Measurements from ENCODE around the gene WWOX. TPM values are rescaled to one million over a fixed set of nuclear protein-coding genes. Genes with fewer than 3 reads are reported as not detected.

Gene WWOX
- total and polyA plus RNA-seq, 2 donors (not counting 3 experiments of a cell fraction or from before 2014, with no cell fraction given): 6.2 to 12.5 TPM

DNA sequence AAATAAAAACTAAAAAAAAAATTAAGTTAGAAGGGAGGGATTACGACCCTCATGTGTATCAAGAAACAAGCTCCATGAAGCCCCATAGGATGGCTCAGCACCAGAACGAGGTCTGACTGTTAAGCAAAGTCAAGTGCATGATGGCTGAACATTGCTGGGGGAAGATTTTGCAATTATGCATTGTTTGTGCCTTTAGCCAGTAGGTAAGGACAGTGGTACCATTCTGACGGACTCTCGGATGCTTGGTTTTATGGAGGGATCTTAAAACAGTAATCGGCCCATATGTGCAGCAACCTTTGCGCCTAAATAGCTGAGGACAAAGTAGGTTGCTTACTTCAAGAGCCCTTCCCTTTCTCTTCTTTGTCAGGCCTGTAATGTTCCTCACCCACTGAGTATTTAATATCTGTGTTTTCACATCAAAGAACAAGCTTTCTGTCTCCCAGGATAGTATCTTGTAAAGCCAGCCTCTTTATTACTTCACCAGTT is 186.0 kb downstream of the WWOX start:
- ChIA-PET POLR2A (no interaction called here), CTCF (no interaction called here)
- Histone ChIP-seq H2AFZ (ENCODE audit: low read depth, low read length) (no peak overlapping the region), H3K36me3 (ENCODE audit: control insufficient read depth in 2 of 2, extremely low read depth in 1 of 2, insufficient read depth in 2 of 2, low read length in 2 of 2) (no peaks in the 10 kb centered on the region), H3K27me3 (ENCODE audit: control insufficient read depth in 2 of 2, insufficient read depth in 2 of 2, low read length in 2 of 2) (no peaks in the 10 kb centered on the region), H3K27ac (ENCODE audit: insufficient read depth, low read depth, low read length) (no peak overlapping the region), H4K20me1 (replicated peaks; ENCODE audit: control insufficient read depth, extremely low read depth, insufficient read depth, low read length) (no peaks in the 10 kb centered on the region), H3K79me2 (ENCODE audit: control insufficient read depth, insufficient read depth, low read length) (no peaks in the 10 kb centered on the region), H3K4me3 (replicated peaks in 1 of 3; ENCODE audit: insufficient read depth in 1 of 3, low read depth in 1 of 3, low read length in 3 of 3) (no peak overlapping the region), H3K4me2 (ENCODE audit: insufficient read depth, low read length) (no peak overlapping the region), H3K9ac (replicated peaks; ENCODE audit: extremely low read depth, insufficient read depth, low read length) (no peak overlapping the region), H3K9me1 (replicated peaks; ENCODE audit: control insufficient read depth, extremely low read depth, insufficient read depth, low read length) (no peaks in the 10 kb centered on the region), H3K4me1 (ENCODE audit: control insufficient read depth, extremely low read depth, insufficient read depth, low read length) (no peaks in the 10 kb centered on the region), H3K9me3 (replicated peaks; ENCODE audit: control insufficient read depth, insufficient read depth, low read length) (no peaks in the 10 kb centered on the region)
- BruUV-seq (replicated peaks): no TSS peak
- TF ChIP-seq POLR2AphosphoS5 (IDR thresholded peaks at IDR 0.05; ENCODE audit: insufficient read depth, low read depth, low read length): no peak
- no peak for TF ChIP-seq EZH2 (IDR thresholded peaks at IDR 0.05; ENCODE audit: borderline replicate concordance, low read depth, low read length, severe bottlenecking)
- TF ChIP-seq, protein P1, sequence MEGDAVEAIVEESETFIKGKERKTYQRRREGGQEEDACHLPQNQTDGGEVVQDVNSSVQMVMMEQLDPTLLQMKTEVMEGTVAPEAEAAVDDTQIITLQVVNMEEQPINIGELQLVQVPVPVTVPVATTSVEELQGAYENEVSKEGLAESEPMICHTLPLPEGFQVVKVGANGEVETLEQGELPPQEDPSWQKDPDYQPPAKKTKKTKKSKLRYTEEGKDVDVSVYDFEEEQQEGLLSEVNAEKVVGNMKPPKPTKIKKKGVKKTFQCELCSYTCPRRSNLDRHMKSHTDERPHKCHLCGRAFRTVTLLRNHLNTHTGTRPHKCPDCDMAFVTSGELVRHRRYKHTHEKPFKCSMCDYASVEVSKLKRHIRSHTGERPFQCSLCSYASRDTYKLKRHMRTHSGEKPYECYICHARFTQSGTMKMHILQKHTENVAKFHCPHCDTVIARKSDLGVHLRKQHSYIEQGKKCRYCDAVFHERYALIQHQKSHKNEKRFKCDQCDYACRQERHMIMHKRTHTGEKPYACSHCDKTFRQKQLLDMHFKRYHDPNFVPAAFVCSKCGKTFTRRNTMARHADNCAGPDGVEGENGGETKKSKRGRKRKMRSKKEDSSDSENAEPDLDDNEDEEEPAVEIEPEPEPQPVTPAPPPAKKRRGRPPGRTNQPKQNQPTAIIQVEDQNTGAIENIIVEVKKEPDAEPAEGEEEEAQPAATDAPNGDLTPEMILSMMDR (IDR thresholded peaks at IDR 0.05; ENCODE audit: extremely low read depth in 1 of 2, insufficient read depth in 1 of 2, low read depth in 1 of 2, low read length in 2 of 2): no peak
- no peak for TF ChIP-seq POLR2A (IDR thresholded peaks at IDR 0.05; ENCODE audit: low read depth, low read length)
- TF ChIP-seq, protein P2, sequence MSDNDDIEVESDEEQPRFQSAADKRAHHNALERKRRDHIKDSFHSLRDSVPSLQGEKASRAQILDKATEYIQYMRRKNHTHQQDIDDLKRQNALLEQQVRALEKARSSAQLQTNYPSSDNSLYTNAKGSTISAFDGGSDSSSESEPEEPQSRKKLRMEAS (IDR thresholded peaks at IDR 0.05; ENCODE audit: insufficient read depth, insufficient read length): no peak
- no peak for TF ChIP-seq JUN (IDR thresholded peaks at IDR 0.05; ENCODE audit: borderline replicate concordance, insufficient read depth, insufficient read length, low read depth)
- no peak for TF ChIP-seq MYC (IDR thresholded peaks at IDR 0.05; ENCODE audit: low read depth, low read length)
- TF ChIP-seq GATA2 (IDR thresholded peaks at IDR 0.05; ENCODE audit: insufficient read depth, insufficient read length, low read depth, low read length): no peak
- no peak for TF ChIP-seq FOS (IDR thresholded peaks at IDR 0.05; ENCODE audit: borderline replicate concordance, insufficient read depth, low read length)
- FAIRE-seq (no peak), DNase-seq (ENCODE audit: low read depth, low spot score) (no peak)
- intact Hi-C loops (cut with micrococcal nuclease) (no loop called here), dilution Hi-C loops (cut with MboI; ENCODE audit: extremely low pct_ligation_motif_present, low sequenced_read_pairs) (no loop called here)
